Fibroblast of lung (primary cell): ENCODE data around the gene FOXP2.
"Not testable (repeated sequence)": the region's sequence is repeated elsewhere in the genome, so short reads cannot be mapped to it uniquely, and the experiment has no call there.

Experiments used
- CTCF ChIP-seq, 2 donors: IDR thresholded peaks in 1 of 2; conservative IDR thresholded peaks in 1 of 2; 1 replicate in 1 of 2; 2 replicates in 1 of 2; pipeline ENCODE4 v1.5.1; 2011 to 2012; ENCODE audit warnings: low read length in 2 of 2, control low read depth in 1 of 2, inconsistent platforms in 1 of 2, low read depth in 1 of 2, mild to moderate bottlenecking in 1 of 2
- EZH2 ChIP-seq: IDR thresholded peaks from 2 replicates; pipeline ENCODE4 v1.5.1; 2012; ENCODE audit warnings: low read length, control low read depth, mild to moderate bottlenecking; ENCODE audit errors: missing control alignments

- TF ChIP-seq CTCF (conservative IDR thresholded peaks at IDR 0.05 in 1 of 2, IDR thresholded peaks at IDR 0.05 in 1 of 2; ENCODE audit: low read depth in 1 of 2, low read length in 2 of 2); EZH2: not testable (repeated sequence)
Measured at GRCh38 chr7:114497491-114497890, 82.9 kb downstream of the FOXP2 start.
